HL-60/S4 (cell line): Measurements from ENCODE around the gene KCNAB2.

Experiments used
- in situ Hi-C: fragments of 300-500 bp; cut with MboI; formaldehyde crosslinking; loops from 2 replicates; pipeline ENCODE4 v1.14.3; 2022; ENCODE audit warnings: low sequenced_read_pairs

Gene KCNAB2

DNA sequence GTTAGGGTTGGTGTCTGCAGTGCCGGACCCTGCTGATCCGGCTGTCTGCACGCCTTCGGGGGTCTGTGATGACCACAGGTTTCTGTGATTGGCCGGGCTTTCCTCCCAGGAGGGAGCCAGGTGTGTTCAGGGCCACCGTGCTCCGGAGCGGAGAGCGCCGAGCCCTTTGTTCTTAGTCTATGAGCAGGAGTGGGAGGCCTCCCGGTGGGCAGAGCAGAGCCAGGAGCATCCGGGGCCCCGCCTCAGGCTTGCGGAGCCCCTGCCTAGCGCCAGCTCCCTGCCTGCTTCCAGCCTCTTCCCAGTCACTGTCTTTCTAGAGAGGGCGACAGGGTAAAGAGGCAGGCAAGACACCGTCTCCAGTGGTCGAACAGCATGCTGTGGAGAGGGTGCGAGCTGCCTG, 31.8 kb downstream of the KCNAB2 start:
- in situ Hi-C loops: no loop called here

DNA sequence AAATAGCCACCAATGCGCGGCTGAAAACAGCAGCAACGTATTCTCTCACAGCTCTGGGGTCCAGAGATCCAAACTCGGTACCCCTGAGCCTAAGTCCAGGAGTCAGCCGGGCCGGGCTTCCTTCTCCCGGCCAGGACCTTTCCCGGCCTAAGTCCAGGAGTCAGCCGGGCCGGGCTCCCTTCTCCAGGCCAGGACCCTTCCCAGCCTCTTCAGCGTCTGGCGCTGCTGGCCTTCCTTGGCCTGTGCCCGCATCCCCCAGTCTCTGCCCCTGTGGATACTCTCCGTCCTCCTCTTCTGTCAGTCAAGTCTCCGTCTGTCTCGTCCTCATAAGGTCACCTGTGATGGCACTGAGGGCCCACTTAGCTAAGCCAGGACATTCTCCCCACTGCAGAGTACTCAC, 32.2 kb downstream of the KCNAB2 start:
- in situ Hi-C loops: no loop called here

DNA sequence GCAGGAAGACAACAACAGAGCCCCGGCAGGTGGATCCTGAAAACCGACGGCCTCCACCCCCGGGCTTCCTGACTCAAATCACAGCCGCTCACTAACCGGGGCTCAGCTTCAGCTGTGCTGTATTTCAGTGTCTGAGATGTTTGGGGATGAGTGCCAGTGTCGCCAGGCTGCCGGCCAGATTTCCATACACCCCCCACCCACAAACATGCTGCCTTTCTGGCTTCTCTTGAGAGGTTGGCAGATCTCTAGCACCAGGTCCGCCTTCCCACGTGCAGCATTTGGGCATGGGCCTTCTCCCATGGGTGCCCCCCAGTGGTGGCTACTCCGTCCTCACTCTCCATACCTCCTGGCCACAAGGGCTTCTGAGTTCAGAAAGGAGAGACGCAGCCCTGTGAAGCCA, 34.8 kb downstream of the KCNAB2 start:
- in situ Hi-C loops: no loop called here

DNA sequence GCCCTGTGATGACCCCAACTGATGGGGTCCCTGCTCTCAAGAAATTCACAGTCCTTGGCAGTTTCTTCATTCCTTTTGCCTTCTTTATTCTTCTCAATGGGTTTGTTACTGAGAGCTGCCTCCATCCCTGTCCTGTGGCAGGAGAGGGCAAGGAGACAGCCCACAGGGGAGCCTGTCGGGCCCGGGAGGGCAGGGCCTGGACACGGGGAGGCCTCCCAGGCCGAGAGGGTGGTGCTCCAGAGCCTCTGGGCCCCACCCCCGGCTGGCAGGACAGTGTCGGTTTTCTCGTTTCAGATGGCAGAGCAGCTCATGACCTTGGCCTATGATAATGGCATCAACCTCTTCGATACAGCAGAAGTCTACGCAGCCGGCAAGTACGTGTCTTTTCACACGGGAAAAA, 36.2 kb downstream of the KCNAB2 start:
- in situ Hi-C loops: no loop called here

DNA sequence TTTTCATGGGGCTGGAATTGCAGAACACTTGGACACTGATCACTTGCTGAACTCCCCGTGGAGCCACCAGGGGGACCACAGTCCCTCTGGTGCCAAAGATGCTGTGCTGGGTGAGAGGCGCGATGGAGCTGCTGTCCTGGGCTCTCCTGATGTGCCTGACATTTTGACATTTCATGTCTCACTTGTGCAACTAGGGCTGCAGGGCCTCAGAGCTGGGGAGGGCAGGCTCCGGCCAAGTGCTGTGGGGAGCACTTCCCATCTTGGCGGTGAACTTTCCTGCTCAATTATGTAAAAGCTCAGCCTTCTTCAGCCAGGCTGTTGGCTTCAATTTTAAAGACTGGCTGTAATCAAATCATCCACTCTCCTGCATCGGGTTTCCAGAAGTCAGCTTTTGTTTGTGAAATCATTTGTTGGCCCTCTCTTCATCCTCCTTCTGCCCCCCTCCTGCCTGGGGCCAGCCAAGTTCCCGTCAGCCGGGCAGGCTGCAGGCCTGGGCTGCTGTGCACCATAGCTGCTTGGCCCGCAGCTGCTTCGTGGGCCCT, 36.8 kb downstream of the KCNAB2 start:
- in situ Hi-C loops: no loop called here

DNA sequence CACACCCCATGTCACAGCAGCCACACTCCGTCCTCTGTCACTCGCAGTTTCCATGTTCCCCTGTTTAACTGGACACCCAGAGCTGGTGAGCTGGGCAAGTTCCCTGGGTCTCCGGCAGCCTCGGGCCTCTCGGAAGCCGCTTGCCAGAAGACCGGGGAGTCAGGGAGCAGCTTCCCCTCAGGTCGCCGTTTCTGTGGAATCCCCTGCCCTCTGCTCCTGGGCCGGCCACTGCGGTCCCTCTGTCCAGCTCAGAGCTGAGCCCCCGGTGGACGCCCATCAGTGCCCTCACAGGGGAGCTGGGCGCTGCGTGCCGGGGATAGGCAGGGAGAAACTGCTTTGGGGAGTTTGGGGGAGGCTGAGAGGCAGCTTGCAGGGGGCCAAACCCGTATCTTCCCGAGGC, 37.7 kb downstream of the KCNAB2 start:
- in situ Hi-C loops: no loop called here

DNA sequence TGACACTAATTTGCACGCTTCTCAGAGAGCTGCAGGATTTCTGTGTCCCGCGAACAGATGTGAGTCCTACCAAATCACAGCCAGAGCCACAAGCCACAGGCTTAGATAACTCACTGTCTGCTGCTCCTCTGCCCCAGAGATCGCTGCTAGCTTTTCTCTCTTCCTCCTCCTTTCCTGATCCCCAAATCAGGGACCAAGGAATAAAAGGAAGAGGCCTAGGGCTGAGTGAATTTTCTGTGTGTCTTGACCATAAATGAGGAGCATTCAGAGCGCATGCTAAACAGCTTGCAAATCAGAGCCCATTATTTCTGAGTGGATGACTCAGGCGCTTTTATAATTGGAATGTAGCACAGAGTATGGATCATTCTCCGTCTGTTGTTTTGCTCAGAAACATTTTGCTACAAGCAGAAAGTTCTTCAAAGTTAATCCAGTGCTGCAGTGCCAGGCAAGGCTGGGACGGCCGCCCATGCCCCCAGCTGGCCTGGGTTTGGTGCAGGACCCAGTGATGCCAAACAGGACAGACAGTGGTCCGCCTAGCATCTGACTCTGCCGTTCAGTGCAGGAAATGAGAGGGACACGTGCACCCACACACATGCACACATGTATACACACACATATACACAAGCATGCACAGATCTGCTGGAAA, 38.2 kb downstream of the KCNAB2 start:
- in situ Hi-C loops: no loop called here

DNA sequence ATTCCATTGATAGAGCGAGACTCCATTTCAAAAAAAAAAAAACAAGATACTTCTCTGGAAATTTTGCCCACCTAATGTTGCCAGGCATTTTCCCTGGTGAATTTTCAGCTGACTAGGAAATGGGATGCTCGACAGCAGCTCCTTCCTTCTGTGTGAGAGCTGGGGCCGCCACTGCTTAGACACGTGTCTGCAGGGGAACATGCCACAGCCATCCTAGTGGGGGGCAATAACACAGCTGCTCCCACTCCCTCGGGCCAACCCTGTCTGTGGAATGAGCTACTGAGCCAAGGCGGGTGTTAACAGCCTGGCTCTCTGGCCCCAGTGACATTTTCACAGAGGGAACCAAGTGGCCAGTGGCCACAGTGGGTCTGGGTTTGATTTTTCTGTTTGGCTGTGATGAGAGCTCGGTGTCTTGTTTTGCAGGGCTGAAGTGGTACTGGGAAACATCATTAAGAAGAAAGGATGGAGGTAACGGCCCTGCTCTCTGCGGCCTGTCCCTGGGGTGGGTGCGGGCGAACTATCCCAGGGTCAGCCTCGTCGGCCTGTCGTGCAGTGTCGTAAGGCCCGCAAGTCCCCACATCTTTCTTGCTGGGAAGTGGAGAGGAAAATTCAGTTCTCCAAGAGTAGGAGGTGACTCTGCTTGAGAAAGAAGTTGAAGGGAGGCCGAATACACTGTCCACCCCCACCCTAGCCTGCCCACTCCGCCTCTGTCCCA, 39.2 kb downstream of the KCNAB2 start:
- in situ Hi-C loops: no loop called here

DNA sequence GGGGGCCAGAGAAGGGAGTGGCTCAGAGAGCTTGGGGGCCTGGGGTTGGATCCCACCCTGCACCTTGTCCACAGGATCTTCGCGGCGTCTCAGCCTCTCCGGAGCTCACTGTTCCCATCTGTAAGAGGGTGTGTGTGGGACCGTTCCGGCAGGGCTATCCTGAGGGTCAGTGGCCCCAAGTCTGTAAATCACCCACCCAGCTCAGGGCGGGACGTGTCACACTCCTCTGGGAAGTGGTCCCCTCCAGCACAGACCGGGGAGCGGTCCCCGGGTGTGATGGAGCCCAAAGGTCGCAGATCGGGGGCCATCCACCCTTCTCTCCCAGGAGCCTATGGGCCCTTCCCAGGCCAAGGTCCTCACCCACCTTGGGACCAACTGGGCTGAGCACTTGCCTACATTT, 40.0 kb downstream of the KCNAB2 start:
- in situ Hi-C loops: no loop called here

DNA sequence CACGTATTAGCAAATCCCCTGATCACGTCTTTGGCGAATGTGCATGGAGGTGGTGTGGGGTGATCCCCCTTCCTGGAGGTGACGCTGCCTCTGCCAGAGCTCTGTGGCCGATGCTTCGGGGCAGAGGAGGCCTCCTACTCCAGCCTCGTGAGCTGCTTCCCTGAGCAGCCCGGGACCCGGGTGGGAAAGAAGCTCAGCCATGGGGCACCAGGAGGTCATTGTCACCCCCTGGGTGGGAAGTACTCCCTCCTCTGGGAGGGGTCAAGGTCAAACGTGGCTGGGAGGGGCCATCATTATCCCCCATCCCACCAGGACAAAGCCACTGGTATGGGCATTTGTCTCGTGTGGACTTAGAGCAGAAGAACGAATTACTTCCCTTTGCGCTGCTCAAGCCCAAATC, 40.7 kb downstream of the KCNAB2 start:
- in situ Hi-C loops: no loop called here

DNA sequence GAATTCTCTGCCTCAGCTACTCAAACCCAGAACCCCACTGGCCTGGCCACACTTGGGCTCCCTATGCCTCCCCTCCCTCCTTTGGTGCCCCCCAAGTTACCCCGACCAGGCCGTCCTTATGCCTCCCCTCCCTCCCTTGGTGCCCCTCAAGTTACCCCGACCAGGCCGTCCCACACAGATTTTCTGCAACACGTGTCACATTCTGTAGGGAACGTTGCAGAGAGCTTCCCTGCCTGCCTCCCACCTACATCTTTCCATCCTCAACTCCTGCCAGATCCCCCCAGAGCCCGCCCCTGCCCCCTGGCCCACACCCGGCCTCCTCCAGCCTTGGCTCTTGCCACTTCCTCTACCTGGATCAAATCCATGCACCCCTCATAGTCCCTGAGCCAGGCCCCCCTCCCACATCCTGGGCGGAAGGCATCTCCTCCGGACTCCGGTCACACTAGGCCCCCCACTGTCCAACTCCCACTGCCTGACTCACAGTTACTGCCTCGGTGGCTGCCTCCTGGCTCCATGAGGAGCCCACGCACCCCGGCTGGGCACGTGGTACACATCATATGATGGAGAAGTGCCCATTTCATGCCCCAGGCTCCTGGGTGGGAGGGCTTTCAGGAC, 41.2 kb downstream of the KCNAB2 start:
- in situ Hi-C loops: no loop called here

DNA sequence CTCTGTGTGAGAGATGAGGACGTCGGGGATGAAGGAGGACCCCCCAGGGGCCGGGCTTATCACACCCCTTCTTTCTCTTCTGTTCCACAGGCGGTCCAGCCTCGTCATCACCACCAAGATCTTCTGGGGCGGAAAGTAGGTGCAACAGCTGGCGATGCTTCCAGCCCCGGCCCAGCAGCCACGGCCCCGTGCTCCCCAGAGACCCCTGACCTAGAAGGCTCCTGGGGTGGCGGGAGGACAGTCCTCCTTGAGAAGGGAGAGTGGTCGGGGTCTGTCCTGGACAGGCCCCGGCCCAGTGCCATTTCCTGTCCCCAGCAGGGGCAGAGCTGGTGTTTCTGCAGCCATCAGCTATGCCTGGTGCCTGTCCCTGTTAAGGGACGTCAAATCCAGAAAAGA, 41.7 kb downstream of the KCNAB2 start:
- in situ Hi-C loops: no loop called here

DNA sequence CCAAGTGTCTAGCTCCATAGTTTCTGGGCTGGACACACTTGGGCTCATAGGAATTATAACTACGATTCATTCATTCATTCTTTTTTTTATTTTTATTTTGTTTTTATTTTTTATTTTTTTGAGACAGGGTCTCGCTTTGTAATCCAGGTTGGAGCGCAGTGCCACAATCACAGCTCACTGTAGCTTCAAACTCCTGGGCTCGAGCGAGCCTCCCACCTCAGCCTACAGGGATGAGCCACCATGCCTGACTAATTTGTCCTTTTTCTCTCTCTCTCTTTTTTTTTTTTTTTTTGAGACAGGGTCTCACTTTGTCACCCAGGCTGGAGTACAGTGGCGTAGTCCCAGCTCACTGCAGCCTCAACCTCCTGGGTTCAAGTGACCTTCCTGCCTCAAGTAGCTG, 42.3 kb downstream of the KCNAB2 start:
- in situ Hi-C loops: no loop called here

DNA sequence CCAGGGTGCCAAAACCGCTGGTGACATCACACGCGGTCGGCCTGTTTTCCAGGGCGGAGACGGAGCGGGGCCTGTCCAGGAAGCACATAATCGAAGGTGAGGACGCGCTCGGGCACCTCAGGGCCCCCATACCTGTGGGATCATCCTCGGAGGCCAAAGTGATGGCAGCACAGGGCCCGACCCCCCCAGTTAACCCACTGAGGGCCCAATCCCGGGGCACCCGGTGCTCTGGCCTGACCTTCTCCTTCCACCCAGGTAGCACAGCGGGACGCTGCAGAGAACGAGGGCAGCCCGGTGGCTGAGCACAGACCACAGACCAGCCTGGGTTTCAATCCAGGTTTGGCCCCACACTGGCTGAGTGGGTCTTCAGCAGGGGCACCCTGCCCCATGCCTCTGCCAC, 43.3 kb downstream of the KCNAB2 start:
- in situ Hi-C loops: no loop called here

DNA sequence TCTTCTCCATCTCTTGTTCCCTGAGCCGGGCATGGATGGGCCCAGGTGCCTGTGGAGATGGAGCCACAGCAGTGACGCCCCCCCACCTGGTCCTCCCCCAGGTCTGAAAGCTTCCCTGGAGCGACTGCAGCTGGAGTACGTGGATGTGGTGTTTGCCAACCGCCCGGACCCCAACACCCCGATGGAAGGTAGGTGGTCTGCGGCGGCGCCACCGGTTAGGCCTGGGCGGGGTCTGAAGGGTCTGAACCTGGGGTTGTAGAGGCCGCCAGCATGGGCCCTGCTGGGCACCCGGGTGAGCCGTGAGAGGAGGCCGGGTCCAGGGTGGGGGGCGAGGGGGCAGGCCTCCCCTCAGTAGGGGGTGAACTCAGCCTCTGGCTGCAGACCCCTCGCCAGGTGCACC, 44.6 kb downstream of the KCNAB2 start:
- in situ Hi-C loops: no loop called here

DNA sequence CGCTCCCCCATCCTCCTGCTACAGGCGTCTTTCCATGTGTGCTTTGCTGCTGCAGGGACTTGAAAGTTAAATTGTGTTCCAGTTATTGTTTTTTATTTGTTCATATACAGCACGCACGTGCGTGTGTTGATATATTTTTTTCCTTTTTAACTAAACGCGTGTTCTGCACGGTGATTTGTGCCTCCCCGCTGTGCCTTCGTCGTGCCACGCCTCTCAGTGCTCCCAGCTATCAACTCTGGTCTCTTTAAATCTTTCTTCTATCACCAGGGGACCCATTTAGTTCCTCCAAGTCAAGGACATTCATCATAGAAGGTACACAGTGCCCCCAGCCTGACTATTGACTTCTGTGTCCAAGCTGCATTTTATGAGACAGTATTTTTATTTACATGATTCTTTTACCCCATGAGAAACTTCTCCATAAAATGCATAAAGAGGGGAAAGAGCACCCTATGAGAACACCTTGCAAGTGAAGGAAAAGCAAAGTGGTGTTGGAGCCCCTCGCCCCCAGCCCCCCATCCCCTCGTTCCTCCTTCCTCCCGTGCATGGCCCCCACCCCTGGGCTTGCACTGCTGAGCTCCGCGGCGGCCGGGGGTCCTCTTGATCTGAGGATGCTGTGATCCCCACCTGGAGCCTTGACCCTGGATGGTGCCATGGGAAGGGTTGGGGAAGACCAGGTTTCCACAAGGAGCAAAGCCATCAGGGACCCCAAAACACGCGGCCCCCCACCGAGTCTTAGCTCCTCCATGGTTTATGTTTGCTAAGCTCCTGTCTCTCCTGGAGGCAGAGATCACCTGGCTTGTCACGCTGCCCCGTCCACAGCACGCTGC, 45.5 kb downstream of the KCNAB2 start:
- in situ Hi-C loops: no loop called here

DNA sequence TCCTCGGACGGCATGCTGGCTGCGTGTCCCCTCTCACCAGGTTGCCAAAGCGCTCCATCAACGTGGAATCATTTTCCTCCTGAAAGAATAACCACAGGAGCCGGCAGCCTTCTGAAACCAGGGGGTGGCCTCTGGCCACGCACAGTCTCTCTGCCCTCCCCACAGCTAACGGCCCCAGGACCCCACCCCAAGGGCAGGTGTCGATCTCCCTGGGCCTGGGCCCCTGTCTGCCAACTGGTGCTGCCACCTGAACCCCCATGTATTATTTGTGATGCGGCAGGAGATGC, 46.1 kb downstream of the KCNAB2 start:
- in situ Hi-C loops: no loop called here

DNA sequence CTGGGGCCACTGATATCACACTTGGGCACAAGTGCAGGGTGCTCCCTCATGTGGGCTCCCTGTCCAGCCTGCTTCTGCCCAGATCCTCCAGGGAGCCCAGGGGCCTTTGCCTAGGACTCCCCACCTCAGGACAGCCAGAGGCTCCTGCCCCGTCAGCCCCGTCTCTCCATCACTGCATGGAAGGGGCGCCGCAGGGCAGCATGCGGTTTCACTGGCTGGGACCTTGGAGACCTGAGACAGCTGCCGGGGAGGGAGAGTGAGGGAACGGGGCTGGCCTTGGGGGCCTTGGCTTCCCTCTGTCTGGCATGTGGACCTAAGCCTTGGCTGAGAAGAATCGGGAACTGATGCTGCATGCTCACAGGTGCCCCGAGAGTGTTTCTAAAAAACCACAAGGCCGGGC, 46.5 kb downstream of the KCNAB2 start:
- in situ Hi-C loops: no loop called here

DNA sequence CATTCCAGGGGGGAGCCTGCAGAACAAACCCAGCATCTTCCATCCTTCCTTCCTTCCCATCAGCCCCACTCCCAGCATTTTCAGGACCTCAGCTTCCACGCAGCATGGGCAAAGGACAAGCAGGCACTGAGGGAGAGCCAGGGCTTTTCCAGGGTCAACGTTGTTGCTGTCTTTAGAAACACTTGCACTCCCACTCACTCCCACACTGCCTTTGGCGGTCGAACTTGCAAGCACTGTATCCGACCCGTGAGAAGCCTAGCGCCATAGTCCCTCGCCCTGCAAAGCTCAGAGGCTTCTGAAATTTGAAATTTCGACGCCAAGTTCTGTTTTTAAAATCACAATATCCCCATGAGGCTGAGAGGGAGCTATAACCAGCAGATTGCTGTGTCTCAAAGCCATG, 47.4 kb downstream of the KCNAB2 start:
- in situ Hi-C loops: no loop called here

DNA sequence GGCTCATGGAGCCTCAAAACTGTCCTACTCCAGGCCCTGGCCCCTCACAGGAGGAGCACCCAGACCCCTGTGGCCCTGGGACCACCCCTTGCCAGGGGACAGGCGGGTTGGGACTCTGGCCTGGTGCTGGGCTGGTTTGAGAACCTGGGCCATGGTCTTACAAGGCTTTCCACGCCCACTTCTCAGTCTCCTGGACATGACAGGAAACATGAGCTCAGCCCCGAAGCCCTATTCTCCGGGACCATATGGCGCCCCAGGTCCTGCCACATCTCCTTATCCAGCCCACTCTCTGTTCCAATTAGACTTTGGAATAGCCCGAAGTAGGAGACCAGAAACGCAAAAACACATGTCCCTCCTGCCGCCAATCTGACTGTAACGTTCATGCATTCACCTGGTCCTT, 47.9 kb downstream of the KCNAB2 start:
- in situ Hi-C loops: no loop called here

DNA sequence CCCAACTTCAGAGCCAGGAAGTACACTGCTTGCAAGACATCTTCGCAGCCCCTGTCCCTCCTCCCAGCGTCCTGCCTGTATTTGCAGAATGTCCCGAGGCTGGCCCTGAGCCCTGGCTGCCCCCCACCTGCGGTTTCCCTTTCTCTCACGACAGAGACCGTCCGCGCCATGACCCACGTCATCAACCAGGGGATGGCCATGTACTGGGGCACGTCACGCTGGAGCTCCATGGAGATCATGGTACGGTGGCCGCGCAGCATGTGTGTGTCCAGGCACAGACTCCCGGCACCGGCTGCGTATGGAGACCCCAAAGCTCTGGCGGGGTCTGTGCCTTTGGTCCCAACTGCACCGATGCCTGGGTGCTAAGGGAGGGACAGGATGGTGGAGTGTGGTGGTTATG, 48.6 kb downstream of the KCNAB2 start:
- in situ Hi-C loops: no loop called here
